Body of pancreas (tissue), 4 donors: Measurements from ENCODE around the gene FNBP1L.

Experiments used
- CTCF ChIP-seq, 7 experiments: fragments of 450-650 bp in 4 of 7; fragments of 200-600 bp in 3 of 7; sonication (generic) in 3 of 7; IDR thresholded peaks; one replicate each; pipeline ENCODE4 v1.5.1; 2016 to 2019; ENCODE audit warnings: antibody characterized with exemption in 7 of 7
- POLR2A ChIP-seq, 3 donors: fragments of 450-650 bp; IDR thresholded peaks; one replicate each; pipeline ENCODE4 v1.6.1; 2016; ENCODE audit warnings: antibody characterized with exemption in 3 of 3, mild to moderate bottlenecking in 2 of 3

- TF ChIP-seq CTCF (IDR thresholded peaks at IDR 0.05) (no peak), POLR2A (IDR thresholded peaks at IDR 0.05) (no peak)
Measured at GRCh38 chr1:93588206-93588605, 140.3 kb downstream of the FNBP1L start.
